Astrocyte (in vitro differentiated cells and primary cell): ENCODE data around the gene CCDC136.

Experiments used
- EZH2 ChIP-seq: IDR thresholded peaks from 2 replicates; pipeline ENCODE4 v1.6.1; 2012; ENCODE audit warnings: mild to moderate bottlenecking, low read length, inconsistent platforms; ENCODE audit not compliant: insufficient read depth
- TF ChIP-seq, protein P1 (sequence below): IDR thresholded peaks from 2 replicates; pipeline ENCODE4 v1.5.1; 2011; ENCODE audit warnings: low read depth, mild to moderate bottlenecking, inconsistent platforms, low read length, moderate library complexity; ENCODE audit not compliant: insufficient read depth

DNA sequence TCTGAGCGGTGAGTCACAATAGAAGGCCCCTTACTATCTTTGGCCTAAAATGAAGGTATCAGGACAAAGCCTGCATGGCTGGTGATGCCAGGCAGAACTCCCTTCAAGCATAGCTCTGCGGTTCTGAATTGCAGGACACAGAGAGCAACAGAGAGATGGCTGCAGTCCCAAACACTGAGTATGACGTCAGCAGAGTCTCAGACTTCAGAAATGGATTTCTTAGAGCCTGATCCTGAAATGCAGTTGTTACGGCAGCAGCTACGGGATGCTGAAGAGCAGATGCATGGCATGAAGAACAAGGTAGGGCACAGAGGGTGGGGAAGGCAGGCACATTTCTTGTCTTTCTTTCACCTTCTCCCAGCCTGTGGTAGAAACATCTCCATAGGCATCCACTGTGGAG is 13.5 kb downstream of the CCDC136 start:
- TF ChIP-seq, protein P1, sequence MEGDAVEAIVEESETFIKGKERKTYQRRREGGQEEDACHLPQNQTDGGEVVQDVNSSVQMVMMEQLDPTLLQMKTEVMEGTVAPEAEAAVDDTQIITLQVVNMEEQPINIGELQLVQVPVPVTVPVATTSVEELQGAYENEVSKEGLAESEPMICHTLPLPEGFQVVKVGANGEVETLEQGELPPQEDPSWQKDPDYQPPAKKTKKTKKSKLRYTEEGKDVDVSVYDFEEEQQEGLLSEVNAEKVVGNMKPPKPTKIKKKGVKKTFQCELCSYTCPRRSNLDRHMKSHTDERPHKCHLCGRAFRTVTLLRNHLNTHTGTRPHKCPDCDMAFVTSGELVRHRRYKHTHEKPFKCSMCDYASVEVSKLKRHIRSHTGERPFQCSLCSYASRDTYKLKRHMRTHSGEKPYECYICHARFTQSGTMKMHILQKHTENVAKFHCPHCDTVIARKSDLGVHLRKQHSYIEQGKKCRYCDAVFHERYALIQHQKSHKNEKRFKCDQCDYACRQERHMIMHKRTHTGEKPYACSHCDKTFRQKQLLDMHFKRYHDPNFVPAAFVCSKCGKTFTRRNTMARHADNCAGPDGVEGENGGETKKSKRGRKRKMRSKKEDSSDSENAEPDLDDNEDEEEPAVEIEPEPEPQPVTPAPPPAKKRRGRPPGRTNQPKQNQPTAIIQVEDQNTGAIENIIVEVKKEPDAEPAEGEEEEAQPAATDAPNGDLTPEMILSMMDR = no peak
- TF ChIP-seq EZH2 = no peak
